ENCODE measurements around the gene SRSF5.

GRCh38 chr14:69820991-69821390 is 54.0 kb downstream of the SRSF5 start:
- TF ChIP-seq, protein P1, sequence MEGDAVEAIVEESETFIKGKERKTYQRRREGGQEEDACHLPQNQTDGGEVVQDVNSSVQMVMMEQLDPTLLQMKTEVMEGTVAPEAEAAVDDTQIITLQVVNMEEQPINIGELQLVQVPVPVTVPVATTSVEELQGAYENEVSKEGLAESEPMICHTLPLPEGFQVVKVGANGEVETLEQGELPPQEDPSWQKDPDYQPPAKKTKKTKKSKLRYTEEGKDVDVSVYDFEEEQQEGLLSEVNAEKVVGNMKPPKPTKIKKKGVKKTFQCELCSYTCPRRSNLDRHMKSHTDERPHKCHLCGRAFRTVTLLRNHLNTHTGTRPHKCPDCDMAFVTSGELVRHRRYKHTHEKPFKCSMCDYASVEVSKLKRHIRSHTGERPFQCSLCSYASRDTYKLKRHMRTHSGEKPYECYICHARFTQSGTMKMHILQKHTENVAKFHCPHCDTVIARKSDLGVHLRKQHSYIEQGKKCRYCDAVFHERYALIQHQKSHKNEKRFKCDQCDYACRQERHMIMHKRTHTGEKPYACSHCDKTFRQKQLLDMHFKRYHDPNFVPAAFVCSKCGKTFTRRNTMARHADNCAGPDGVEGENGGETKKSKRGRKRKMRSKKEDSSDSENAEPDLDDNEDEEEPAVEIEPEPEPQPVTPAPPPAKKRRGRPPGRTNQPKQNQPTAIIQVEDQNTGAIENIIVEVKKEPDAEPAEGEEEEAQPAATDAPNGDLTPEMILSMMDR (IDR thresholded peaks at IDR 0.05): no peak
- no peak for TF ChIP-seq POLR2A (IDR thresholded peaks at IDR 0.05)

All from right lobe of liver (tissue), 4 donors.